OCI-LY7 (cell line): Measurements from ENCODE around the gene PPIL1.

Experiments used
- CTCF ChIP-seq: fragments of 200-600 bp; sonication (generic); conservative IDR thresholded peaks from 2 replicates; pipeline ENCODE4 v1.5.1; 2014; ENCODE audit warnings: mild to moderate bottlenecking, antibody characterized with exemption, low read length, moderate library complexity, mixed read lengths
- EZH2phosphoT487 ChIP-seq: fragments of 200-600 bp; sonication (generic); IDR thresholded peaks from 2 replicates; pipeline ENCODE4 v1.6.1; 2018; ENCODE audit warnings: low read depth, borderline replicate concordance, mild to moderate bottlenecking, mixed run types, antibody characterized with exemption, low read length, moderate library complexity, mixed read lengths

- TF ChIP-seq CTCF (no peak), EZH2phosphoT487 (no peak)
Measured at GRCh38 chr6:36853325-36853724, 21.3 kb downstream of the PPIL1 start.
